ENCODE measurements around the gene TMEM198. TPM values are rescaled to one million over a fixed set of nuclear protein-coding genes. Genes with fewer than 3 reads are reported as not detected.

TMEM198 gene
- total and polyA plus RNA-seq, 3 experiments from 2014 or later = 5.2 to 6.0 TPM; not detected in 1

DNA sequence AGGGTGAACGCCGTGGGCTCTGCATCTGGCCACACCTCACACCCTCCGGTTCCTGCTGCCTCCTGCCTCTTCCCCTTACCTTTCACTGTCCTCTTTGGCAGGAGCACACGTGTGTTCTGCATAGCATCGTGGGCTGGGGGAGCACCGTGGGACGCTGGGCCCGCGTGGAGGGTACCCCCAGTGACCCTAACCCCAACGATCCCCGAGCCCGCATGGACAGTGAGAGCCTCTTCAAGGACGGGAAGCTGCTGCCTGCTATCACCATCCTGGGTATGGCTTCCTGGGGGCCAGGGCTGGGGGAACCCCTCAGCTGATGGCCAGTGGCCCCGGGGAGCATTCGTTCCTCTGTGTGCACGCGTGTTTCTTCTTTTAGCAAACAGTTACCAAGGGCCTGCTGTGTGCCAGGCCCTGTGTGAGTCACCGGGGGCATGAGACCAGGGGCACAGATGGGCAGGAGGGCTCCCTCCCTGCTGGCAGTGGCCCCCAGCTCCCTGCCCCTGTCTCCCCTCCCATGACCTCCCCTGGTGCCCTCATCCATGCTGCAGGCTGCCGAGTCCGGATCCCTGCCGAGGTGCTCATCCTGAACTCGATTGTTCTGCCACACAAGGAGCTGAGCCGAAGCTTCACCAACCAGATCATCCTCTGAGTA lies 37.6 kb upstream of the TMEM198 start:
- Histone ChIP-seq H3K4me1 (ENCODE audit: insufficient read depth, low read length) (peaks cover 15% of the 10 kb centered on the region), H3K27me3 (ENCODE audit: insufficient read depth, low read length, poor library complexity, severe bottlenecking) (no peaks in the 10 kb centered on the region), H3K36me3 (ENCODE audit: insufficient read depth, low read length) (peaks cover 14% of the 10 kb centered on the region), H3K9me3 (ENCODE audit: low read length) (no peaks in the 10 kb centered on the region), H3K27ac (ENCODE audit: low read depth, low read length) (no peak overlapping the region), H3K4me3 (ENCODE audit: low read length) (no peak overlapping the region)
- Mint-ChIP-seq H3K9me3 (peaks cover 0 to 4% (median 0%) of the 10 kb centered on the region in 5 donors), H3K27me3 (peaks cover 18 to 26% of the 10 kb centered on the region in 2 donors), H3K27ac (no peak overlapping the region), H3K36me3 (peaks cover 9 to 50% (median 19%) of the 10 kb centered on the region in 3 donors), H3K4me3 (no peak overlapping the region), H3K4me1 (peaks cover 9 to 16% (median 11%) of the 10 kb centered on the region in 3 donors)
- CTCF ChIA-PET = interaction anchor here (0.6 to 6.7 kb wide), 3 partner anchors 10 to 25 kb away, joined by 3 to 36 read pairs (median 3); partner anchors contain the start of gene GMPPA
- no peak for DNase-seq
- POLR2A ChIA-PET = no interaction called here

- Mint-ChIP-seq H3K27me3 (peaks cover 23 to 32% of the 10 kb centered on the region in 2 donors), H3K4me3 (no peak overlapping the region), H3K36me3 (peaks cover 9 to 47% (median 19%) of the 10 kb centered on the region in 3 donors), H3K27ac (no peak overlapping the region), H3K9me3 (peaks cover 0 to 4% (median 0%) of the 10 kb centered on the region in 5 donors), H3K4me1 (peaks cover 8 to 17% (median 11%) of the 10 kb centered on the region in 3 donors)
- Histone ChIP-seq H3K9me3 (ENCODE audit: low read length) (no peaks in the 10 kb centered on the region), H3K27ac (ENCODE audit: low read depth, low read length) (no peak overlapping the region), H3K27me3 (ENCODE audit: insufficient read depth, low read length, poor library complexity, severe bottlenecking) (no peaks in the 10 kb centered on the region), H3K4me3 (ENCODE audit: low read length) (no peak overlapping the region), H3K4me1 (ENCODE audit: insufficient read depth, low read length) (peaks cover 15% of the 10 kb centered on the region), H3K36me3 (ENCODE audit: insufficient read depth, low read length) (peaks cover 14% of the 10 kb centered on the region)
- no peak for DNase-seq
- ChIA-PET POLR2A (no interaction called here), CTCF (interaction anchor here (0.6 to 6.7 kb wide), 6 partner anchors 11 to 34 kb away, joined by 3 to 36 read pairs (median 4); partner anchors contain the start of gene GMPPA)
Observed at GRCh38 chr2:219506802-219507526, 36.9 kb upstream of the TMEM198 start.

DNA sequence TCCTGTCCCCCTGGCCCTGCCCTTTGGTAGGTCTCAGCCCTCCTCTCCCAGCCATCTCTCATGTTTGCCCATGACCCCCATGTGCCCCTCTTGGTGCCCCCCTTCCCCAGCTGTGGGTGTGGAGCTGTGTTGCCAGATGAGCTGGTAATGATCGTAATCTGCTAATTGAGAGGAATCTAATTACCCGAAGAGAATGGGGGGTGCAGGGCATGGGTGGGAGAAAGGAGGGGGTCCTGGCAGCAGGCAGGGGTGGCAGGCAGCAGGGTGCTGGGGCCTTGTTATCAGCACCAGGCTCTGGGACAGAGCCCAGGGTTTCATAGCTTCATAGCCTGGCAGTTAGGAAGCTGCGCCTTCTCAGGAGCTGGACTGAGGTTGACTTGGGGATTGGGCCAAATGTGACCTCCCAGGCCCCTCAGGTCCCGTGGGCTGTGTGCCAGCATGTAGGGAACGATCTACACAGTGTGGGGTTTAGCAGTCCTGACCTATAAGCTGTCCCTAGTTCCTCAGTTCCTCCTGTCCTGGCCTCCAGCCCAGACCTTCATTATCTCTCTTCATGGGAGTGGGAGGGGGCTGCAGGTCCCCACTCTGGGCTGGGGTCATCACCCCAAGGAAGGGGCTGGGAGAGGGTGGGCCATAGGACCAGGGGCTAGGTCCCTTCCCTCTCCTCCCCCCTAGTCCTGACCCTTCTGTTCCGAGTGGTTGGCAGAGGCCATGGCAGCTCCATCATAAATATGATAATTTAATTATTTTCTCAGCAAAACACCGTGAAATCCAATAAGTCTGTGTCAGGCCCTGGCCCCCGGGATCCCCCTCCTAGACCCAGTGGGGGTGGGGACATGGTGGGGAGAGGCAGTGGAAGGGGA lies 36.0 kb upstream of the TMEM198 start:
- H3K36me3 Mint-ChIP-seq = peaks cover 9 to 43% (median 19%) of the 10 kb centered on the region in 3 donors
- ChIA-PET POLR2A (no interaction called here), CTCF (interaction anchor here (0.9 to 6.7 kb wide), 4 partner anchors 12 to 33 kb away, joined by 3 to 36 read pairs (median 4); partner anchors contain the start of gene GMPPA)

DNA sequence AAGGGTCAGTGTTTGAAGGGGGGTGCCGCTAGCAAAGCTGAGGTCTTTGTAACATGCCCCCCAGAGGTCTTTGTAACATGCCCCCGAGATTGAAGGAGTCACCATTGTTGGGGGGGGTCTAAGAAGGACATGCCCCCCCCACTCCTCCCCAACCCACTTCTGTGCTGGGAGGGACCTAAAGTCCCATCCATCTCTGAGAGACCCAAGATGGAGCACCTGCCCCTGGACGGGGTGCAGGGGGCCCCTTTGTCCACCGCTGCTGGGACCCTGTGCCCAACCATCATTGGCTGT lies 35.4 kb upstream of the TMEM198 start:
- DNase-seq = no peak
- ChIA-PET POLR2A (no interaction called here), CTCF (interaction anchor here (1.9 to 6.7 kb wide), 2 partner anchors 12 to 17 kb away, joined by 7 to 36 read pairs; partner anchors contain the start of gene GMPPA)
- Mint-ChIP-seq H3K4me1 (peaks cover 12 to 26% (median 12%) of the 10 kb centered on the region in 3 donors), H3K27me3 (peaks cover 32 to 43% of the 10 kb centered on the region in 2 donors), H3K36me3 (peaks cover 9 to 41% (median 18%) of the 10 kb centered on the region in 3 donors), H3K9me3 (peaks cover 0 to 4% (median 0%) of the 10 kb centered on the region in 5 donors), H3K4me3 (no peak overlapping the region), H3K27ac (no peak overlapping the region)
- H3K4me1 ChIP-seq (ENCODE audit: insufficient read depth, low read length) = peaks cover 15% of the 10 kb centered on the region
- H3K27me3 ChIP-seq (ENCODE audit: insufficient read depth, low read length, poor library complexity, severe bottlenecking) = peaks cover 8% of the 10 kb centered on the region
- H3K27ac ChIP-seq (ENCODE audit: low read depth, low read length) = no peak overlapping the region
- peaks cover 14% of the 10 kb centered on the region for H3K36me3 ChIP-seq (ENCODE audit: insufficient read depth, low read length)
- no peak overlapping the region for H3K4me3 ChIP-seq (ENCODE audit: low read length)
- no peaks in the 10 kb centered on the region for H3K9me3 ChIP-seq (ENCODE audit: low read length)

More for the DNA sequence above, 36.0 kb upstream of the TMEM198 start:
- Mint-ChIP-seq H3K4me3 (no peak overlapping the region), H3K4me1 (peaks cover 10 to 21% (median 11%) of the 10 kb centered on the region in 3 donors), H3K9me3 (peaks cover 0 to 4% (median 0%) of the 10 kb centered on the region in 5 donors), H3K27ac (no peak overlapping the region), H3K27me3 (peaks cover 28 to 37% of the 10 kb centered on the region in 2 donors)
- Histone ChIP-seq H3K4me3 (ENCODE audit: low read length) (no peak overlapping the region), H3K27me3 (ENCODE audit: insufficient read depth, low read length, poor library complexity, severe bottlenecking) (peaks cover 4% of the 10 kb centered on the region), H3K4me1 (ENCODE audit: insufficient read depth, low read length) (peaks cover 15% of the 10 kb centered on the region), H3K36me3 (ENCODE audit: insufficient read depth, low read length) (peaks cover 14% of the 10 kb centered on the region), H3K27ac (ENCODE audit: low read depth, low read length) (no peak overlapping the region), H3K9me3 (ENCODE audit: low read length) (no peaks in the 10 kb centered on the region)
- DNase-seq = no peak

DNA sequence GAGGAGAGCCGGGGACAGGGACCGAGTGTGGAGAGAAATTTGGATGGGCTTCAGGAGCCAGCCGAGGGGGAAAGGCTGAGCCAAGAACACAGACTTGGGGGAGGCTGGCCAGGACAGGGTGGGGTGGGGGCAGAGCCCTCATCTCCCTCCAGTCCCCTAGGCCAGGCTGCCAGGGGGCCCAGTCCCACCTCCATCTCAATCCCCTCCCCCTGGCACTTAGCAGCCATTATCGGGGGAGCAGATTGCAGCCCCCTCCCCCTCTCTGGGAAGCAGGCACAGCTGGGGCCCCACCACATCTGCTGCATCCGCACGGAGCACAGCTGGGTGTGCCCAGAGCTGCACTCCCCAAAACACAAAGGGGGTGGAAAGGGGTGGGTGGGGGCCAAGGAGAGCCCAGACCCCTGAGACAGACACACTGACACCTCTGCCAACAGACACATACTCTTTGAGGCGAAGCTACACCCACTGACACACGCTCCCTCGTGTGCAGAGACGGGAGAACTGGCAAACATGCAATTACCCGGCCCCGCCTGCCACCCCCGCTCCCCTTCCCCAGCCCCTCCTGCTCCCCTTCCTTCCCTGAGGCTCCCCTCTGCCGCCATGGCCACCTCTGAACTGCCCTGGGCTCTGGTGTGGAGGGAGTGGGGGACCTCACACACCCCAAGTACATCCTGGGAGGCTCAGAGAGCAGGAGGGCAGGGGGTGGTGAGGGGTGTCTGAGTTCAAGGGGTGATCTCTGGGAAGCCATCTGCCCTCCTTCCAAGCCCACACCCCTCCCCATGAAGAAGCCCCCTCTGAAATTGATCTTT lies 34.7 kb upstream of the TMEM198 start:
- no peak overlapping the region for H3K4me3 ChIP-seq (ENCODE audit: low read length)
- POLR2A ChIA-PET = no interaction called here
- H3K36me3 Mint-ChIP-seq = peaks cover 5 to 33% (median 10%) of the 10 kb centered on the region in 3 donors

GRCh38 chr2:219509780-219510511 lies 33.9 kb upstream of the TMEM198 start:
- peak overlapping the region in 6 of 7 donors; percentile 19 to 71 (median 58) for H3K4me3 Mint-ChIP-seq
- peak overlapping the region in 1 of 8 donors; percentile 21 for H3K27ac Mint-ChIP-seq
- CTCF ChIA-PET = interaction anchor here (0.6 to 6.7 kb wide), 12 partner anchors 9 to 101 kb away, joined by 3 to 36 read pairs (median 4); partner anchors contain the start of gene GMPPA
- Histone ChIP-seq H3K9me3 (ENCODE audit: low read length) (no peaks in the 10 kb centered on the region), H3K27ac (ENCODE audit: low read depth, low read length) (peak overlapping the region; percentile 43), H3K36me3 (ENCODE audit: insufficient read depth, low read length) (peaks cover 2% of the 10 kb centered on the region), H3K27me3 (ENCODE audit: insufficient read depth, low read length, poor library complexity, severe bottlenecking) (peaks cover 12% of the 10 kb centered on the region), H3K4me1 (ENCODE audit: insufficient read depth, low read length) (peaks cover 15% of the 10 kb centered on the region), H3K4me3 (ENCODE audit: low read length) (no peak overlapping the region)
- peaks cover 42 to 56% of the 10 kb centered on the region in 2 donors for H3K27me3 Mint-ChIP-seq
- peak in 4 of 5 donors; percentile 7 to 42 (median 29) for DNase-seq
- POLR2A ChIA-PET = interaction anchor here (1.0 kb wide), 1 partner anchor 11 kb away, joined by 5 read pairs; the partner anchor contains the start of gene GMPPA
- peaks cover 17 to 37% (median 20%) of the 10 kb centered on the region in 3 donors for H3K4me1 Mint-ChIP-seq
- peaks cover 0 to 4% (median 0%) of the 10 kb centered on the region in 5 donors for H3K9me3 Mint-ChIP-seq
- H3K36me3 Mint-ChIP-seq = peaks cover 1 to 25% (median 3%) of the 10 kb centered on the region in 3 donors

More for the DNA sequence above, 34.7 kb upstream of the TMEM198 start:
- peaks cover 8% of the 10 kb centered on the region for H3K36me3 ChIP-seq (ENCODE audit: insufficient read depth, low read length)
- H3K9me3 ChIP-seq (ENCODE audit: low read length) = no peaks in the 10 kb centered on the region
- H3K27ac Mint-ChIP-seq = peak overlapping the region in 1 of 8 donors; percentile 21
- H3K4me1 Mint-ChIP-seq = peaks cover 17 to 34% (median 19%) of the 10 kb centered on the region in 3 donors
- peaks cover 12% of the 10 kb centered on the region for H3K27me3 ChIP-seq (ENCODE audit: insufficient read depth, low read length, poor library complexity, severe bottlenecking)
- CTCF ChIA-PET = interaction anchor here (1.0 to 6.7 kb wide), 7 partner anchors 9 to 71 kb away, joined by 3 to 36 read pairs (median 7); partner anchors contain the start of gene GMPPA
- peak overlapping the region in 6 of 7 donors; percentile 19 to 71 (median 58) for H3K4me3 Mint-ChIP-seq
- peaks cover 15% of the 10 kb centered on the region for H3K4me1 ChIP-seq (ENCODE audit: insufficient read depth, low read length)
- peaks cover 0 to 4% (median 0%) of the 10 kb centered on the region in 5 donors for H3K9me3 Mint-ChIP-seq
- peak overlapping the region; percentile 38 for H3K27ac ChIP-seq (ENCODE audit: low read depth, low read length)
- no peak for DNase-seq
- peaks cover 39 to 50% of the 10 kb centered on the region in 2 donors for H3K27me3 Mint-ChIP-seq

Data from CD8-positive, alpha-beta memory T cell (primary cell).